ENCODE data around the gene INO80B. TPM values are rescaled to one million over a fixed set of nuclear protein-coding genes. Genes with fewer than 3 reads are reported as not detected.

INO80B gene
- total and polyA plus RNA-seq, 9 of the 15 experiments (the other 6 are each of a cell fraction or from before 2014, with no cell fraction given) = 0.41 to 22.6 (median 9.0) TPM

DNA sequence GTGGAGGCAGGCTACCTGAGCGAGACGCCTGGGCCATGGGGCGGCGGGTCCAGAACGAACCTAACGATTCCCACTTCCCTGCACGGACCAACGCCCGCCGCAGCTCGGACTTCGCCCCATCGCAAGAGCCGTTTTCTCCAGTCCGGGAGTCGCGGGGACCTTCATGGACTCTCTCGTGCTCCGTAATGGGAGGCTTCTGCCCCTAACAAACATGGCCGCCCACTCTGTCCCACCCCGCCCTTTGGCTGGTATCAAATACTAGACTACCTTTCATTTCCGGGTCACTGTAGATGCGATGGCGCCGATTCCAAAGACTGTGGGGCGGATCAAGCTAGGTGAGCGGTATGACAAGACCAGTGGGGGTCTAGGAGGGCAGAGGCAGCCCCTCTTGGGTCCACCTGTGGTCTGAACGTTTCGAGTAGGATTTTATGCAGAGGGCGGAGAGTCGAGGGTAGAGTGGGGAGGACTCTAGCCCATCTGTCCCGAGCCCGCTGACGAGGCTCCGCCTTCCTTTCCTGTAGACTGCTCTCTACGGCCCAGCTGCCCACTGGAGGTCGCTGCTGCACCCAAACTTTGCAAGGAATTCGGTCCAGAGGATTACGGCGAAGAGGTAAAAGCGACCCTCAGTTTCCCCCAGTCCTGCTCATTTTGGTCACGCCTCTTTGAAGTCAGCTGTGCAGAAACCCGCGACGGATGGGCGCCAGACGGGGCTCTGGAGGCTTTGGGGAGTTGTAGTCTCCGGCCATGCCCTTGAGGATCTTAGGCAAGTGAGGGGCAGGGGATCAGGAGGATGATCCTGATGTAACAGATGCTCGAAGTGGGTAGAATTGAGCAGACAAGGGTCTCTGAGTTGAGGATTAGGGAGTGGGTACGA lies 28.2 kb downstream of the INO80B start, which contains the start of the genes CCDC142 and TTC31 (continued):
- TF ChIP-seq, protein P1, sequence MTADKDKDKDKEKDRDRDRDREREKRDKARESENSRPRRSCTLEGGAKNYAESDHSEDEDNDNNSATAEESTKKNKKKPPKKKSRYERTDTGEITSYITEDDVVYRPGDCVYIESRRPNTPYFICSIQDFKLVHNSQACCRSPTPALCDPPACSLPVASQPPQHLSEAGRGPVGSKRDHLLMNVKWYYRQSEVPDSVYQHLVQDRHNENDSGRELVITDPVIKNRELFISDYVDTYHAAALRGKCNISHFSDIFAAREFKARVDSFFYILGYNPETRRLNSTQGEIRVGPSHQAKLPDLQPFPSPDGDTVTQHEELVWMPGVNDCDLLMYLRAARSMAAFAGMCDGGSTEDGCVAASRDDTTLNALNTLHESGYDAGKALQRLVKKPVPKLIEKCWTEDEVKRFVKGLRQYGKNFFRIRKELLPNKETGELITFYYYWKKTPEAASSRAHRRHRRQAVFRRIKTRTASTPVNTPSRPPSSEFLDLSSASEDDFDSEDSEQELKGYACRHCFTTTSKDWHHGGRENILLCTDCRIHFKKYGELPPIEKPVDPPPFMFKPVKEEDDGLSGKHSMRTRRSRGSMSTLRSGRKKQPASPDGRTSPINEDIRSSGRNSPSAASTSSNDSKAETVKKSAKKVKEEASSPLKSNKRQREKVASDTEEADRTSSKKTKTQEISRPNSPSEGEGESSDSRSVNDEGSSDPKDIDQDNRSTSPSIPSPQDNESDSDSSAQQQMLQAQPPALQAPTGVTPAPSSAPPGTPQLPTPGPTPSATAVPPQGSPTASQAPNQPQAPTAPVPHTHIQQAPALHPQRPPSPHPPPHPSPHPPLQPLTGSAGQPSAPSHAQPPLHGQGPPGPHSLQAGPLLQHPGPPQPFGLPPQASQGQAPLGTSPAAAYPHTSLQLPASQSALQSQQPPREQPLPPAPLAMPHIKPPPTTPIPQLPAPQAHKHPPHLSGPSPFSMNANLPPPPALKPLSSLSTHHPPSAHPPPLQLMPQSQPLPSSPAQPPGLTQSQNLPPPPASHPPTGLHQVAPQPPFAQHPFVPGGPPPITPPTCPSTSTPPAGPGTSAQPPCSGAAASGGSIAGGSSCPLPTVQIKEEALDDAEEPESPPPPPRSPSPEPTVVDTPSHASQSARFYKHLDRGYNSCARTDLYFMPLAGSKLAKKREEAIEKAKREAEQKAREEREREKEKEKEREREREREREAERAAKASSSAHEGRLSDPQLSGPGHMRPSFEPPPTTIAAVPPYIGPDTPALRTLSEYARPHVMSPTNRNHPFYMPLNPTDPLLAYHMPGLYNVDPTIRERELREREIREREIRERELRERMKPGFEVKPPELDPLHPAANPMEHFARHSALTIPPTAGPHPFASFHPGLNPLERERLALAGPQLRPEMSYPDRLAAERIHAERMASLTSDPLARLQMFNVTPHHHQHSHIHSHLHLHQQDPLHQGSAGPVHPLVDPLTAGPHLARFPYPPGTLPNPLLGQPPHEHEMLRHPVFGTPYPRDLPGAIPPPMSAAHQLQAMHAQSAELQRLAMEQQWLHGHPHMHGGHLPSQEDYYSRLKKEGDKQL (CRISPR knock-in tag; IDR thresholded peaks at IDR 0.05; ENCODE audit: borderline replicate concordance) = peak; percentile 86; the same call in 1 of the 2 replicates
- TF ChIP-seq ETV6 (IDR thresholded peaks at IDR 0.05; ENCODE audit: borderline replicate concordance in 1 of 2, low read depth in 2 of 2, low read length in 1 of 2) (no peak), ETV6 (CRISPR knock-in tag; IDR thresholded peaks at IDR 0.05; ENCODE audit: borderline replicate concordance) (0 out of 2 replicates have a peak, but pooled peaks have one; percentile 42), ARID2 (IDR thresholded peaks at IDR 0.05) (no peak), ATF7 (IDR thresholded peaks at IDR 0.05) (peak; percentile 76), KLF1 (tag; IDR thresholded peaks at IDR 0.05) (no peak), POLR2A (conservative IDR thresholded peaks at IDR 0.05) (peak; percentile 91), POLR2AphosphoS2 (IDR thresholded peaks at IDR 0.05; ENCODE audit: low read length) (peak; percentile 80; the same call in 1 of the 2 replicates), CXXC5 (CRISPR knock-in tag; IDR thresholded peaks at IDR 0.05) (0 out of 2 replicates have a peak, but pooled peaks have one; percentile 59), ZNF778 (CRISPR knock-in tag; IDR thresholded peaks at IDR 0.05) (no peak), PHF20 (IDR thresholded peaks at IDR 0.05; ENCODE audit: partially characterized antibody) (peak; percentile 68), DDX20 (tag; IDR thresholded peaks at IDR 0.05; ENCODE audit: low read depth) (no peak), ELF1 (tag; IDR thresholded peaks at IDR 0.05) (peak; percentile 75)
- TF ChIP-seq, protein P2, sequence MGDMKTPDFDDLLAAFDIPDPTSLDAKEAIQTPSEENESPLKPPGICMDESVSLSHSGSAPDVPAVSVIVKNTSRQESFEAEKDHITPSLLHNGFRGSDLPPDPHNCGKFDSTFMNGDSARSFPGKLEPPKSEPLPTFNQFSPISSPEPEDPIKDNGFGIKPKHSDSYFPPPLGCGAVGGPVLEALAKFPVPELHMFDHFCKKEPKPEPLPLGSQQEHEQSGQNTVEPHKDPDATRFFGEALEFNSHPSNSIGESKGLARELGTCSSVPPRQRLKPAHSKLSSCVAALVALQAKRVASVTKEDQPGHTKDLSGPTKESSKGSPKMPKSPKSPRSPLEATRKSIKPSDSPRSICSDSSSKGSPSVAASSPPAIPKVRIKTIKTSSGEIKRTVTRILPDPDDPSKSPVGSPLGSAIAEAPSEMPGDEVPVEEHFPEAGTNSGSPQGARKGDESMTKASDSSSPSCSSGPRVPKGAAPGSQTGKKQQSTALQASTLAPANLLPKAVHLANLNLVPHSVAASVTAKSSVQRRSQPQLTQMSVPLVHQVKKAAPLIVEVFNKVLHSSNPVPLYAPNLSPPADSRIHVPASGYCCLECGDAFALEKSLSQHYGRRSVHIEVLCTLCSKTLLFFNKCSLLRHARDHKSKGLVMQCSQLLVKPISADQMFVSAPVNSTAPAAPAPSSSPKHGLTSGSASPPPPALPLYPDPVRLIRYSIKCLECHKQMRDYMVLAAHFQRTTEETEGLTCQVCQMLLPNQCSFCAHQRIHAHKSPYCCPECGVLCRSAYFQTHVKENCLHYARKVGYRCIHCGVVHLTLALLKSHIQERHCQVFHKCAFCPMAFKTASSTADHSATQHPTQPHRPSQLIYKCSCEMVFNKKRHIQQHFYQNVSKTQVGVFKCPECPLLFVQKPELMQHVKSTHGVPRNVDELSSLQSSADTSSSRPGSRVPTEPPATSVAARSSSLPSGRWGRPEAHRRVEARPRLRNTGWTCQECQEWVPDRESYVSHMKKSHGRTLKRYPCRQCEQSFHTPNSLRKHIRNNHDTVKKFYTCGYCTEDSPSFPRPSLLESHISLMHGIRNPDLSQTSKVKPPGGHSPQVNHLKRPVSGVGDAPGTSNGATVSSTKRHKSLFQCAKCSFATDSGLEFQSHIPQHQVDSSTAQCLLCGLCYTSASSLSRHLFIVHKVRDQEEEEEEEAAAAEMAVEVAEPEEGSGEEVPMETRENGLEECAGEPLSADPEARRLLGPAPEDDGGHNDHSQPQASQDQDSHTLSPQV (IDR thresholded peaks at IDR 0.05) = peak; percentile 32; the same call in 1 of the 2 replicates
- TF ChIP-seq, protein P3, sequence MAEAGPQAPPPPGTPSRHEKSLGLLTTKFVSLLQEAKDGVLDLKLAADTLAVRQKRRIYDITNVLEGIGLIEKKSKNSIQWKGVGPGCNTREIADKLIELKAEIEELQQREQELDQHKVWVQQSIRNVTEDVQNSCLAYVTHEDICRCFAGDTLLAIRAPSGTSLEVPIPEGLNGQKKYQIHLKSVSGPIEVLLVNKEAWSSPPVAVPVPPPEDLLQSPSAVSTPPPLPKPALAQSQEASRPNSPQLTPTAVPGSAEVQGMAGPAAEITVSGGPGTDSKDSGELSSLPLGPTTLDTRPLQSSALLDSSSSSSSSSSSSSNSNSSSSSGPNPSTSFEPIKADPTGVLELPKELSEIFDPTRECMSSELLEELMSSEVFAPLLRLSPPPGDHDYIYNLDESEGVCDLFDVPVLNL (CRISPR knock-in tag; IDR thresholded peaks at IDR 0.05; ENCODE audit: low read depth) = peak; percentile 68; the same call in 1 of the 2 replicates
- TF ChIP-seq, protein P4, sequence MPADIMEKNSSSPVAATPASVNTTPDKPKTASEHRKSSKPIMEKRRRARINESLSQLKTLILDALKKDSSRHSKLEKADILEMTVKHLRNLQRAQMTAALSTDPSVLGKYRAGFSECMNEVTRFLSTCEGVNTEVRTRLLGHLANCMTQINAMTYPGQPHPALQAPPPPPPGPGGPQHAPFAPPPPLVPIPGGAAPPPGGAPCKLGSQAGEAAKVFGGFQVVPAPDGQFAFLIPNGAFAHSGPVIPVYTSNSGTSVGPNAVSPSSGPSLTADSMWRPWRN (IDR thresholded peaks at IDR 0.05; ENCODE audit: low read depth) = no peak

All from K562 (cell line).